GM21381 (cell line): Measurements from ENCODE around the gene KCNE4.
A peak's percentile ranks its signal among the peaks of the same experiment; 100 is the strongest.

Source experiments
- ATAC-seq: cut with Tn5 transposase; IDR thresholded peaks from one replicate; pipeline ENCODE4 v1.9.1; 2021; ENCODE audit warnings: mild to moderate bottlenecking, moderate library complexity; ENCODE audit not compliant: unreplicated experiment

KCNE4 gene, protein sequence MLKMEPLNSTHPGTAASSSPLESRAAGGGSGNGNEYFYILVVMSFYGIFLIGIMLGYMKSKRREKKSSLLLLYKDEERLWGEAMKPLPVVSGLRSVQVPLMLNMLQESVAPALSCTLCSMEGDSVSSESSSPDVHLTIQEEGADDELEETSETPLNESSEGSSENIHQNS

GRCh38 chr2:223051693-223052289 is at the start of gene KCNE4:
Gene KCNE4, plus strand, starts transcription at chr2:223052190. Its CDS starts 641 bp downstream, at chr2:223052831.
- ATAC-seq = no peak

- ATAC-seq = no peak
Observed at GRCh38 chr2:223003191-223003590, 48.8 kb upstream of the KCNE4 start.

- no peak for ATAC-seq
Observed at GRCh38 chr2:223005496-223005895, 46.5 kb upstream of the KCNE4 start.

DNA sequence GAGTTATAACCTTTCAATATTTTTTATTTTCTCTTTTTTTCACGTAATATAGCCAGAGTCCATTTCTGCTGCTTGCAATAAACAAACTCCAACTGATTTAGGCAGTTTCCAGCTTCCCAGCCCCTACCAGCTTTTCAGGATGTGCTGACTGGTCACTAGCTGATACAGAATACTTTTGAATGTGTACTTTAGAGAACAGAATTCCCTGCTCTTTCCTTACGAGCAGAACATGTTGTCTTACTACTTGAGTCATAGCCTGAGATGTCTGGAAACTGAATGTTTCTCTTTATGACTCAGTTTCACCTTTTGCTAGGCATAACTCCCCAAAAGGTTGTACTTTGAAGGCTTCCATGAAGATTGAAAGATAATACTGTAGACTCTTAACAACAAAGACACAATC is 44.5 kb upstream of the KCNE4 start:
- ATAC-seq = no peak

DNA sequence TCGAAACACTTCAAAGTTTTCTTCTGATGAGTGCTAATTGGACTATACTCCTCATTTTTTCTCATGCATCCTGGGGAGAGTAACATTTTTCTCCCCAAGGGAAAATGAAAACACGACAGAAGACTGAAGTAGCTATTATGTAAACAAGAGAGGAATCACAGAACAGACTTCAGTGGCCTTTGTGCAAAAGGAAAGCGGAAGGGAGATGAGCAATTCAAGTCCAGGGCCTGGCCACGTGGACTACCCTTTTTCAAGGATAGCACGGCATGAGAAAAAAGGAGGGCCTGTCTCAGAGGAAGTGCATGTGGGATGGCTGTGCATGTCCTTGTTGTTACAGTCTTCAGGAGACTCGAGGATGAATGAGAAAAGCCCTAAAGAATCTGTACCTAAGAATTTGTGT is 43.8 kb upstream of the KCNE4 start:
- no peak for ATAC-seq

GRCh38 chr2:223008956-223009355 is 43.0 kb upstream of the KCNE4 start:
- no peak for ATAC-seq

DNA sequence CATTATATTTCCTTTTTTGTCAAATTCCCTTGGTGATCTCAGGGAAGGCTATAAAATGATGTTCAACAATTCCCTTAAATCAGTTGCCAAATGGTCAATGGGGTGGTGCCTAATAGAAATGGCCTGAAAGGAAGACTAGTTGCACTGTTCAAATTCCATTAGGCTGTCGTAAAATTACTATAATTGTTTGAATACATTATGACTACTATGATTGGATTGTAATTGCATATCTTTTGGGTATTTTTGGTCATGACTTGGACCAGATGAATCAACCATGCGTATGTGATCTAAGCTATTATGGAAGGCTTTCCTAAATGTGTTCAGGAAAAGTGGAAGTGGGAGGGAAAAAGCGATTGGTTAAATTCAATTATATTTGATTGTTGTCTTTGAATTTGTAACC is 41.3 kb upstream of the KCNE4 start:
- no peak for ATAC-seq

DNA sequence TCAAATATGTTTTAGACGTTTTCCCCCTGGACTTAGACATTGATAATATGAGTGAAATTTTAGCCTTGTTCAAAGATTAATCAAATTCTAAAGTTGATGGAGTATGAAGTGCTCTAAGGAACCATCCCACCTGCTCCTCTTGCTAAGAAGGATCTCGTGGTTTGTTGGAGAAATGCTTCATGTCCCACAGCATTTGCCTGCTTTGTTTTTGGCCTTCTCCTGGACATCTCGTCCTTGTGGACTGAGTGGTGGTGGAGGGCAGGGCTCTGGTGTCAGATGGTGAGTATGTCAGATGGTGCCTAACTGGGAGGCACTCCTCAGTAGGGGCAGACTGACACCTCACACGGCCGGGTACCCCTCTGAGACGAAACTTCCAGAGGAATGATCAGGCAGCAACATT is 39.7 kb upstream of the KCNE4 start:
- ATAC-seq = no peak

GRCh38 chr2:223019390-223019930 is 32.5 kb upstream of the KCNE4 start:
- no peak for ATAC-seq

- peak; percentile 95 for ATAC-seq
Observed at GRCh38 chr2:223019987-223020717, 31.8 kb upstream of the KCNE4 start.

- no peak for ATAC-seq
Observed at GRCh38 chr2:223020971-223021675, 30.9 kb upstream of the KCNE4 start.

DNA sequence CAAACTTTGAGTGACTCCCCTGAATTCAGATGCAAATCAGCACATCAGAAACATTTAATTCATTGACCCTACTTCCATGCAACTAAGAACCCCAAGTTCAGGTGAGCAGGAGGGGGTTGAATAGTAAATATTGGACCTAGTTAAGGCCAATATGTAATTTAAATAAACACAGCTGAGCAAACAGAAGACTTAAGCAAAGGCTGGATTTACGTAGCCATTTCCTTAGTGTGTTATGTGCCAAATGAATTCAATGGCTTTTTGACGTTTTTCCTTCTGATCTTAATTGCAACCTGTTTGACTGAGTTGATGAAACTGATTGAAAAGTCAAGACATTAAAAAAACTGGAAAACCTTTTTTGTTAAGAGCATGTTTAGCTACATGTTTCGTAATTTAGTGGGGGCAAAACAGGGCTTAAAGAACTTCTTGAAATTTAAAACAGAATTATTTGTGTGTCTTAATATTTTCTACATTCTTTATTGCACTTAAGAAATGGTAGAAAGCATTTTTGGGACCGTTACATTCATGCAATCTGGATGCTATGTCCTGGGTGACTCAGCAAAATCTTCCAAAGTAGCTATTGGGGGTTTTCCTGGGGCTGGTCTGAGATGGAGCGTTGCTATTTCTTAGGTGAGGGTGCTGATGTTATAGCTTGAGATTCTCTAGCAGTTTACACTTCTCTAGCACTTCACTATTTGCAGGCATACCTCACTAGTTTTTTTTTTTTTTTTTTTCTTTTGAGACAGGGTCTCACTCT is 25.5 kb upstream of the KCNE4 start:
- ATAC-seq = no peak

GRCh38 chr2:223027442-223027841 is 24.5 kb upstream of the KCNE4 start:
- ATAC-seq = no peak

GRCh38 chr2:223029287-223029686 is 22.7 kb upstream of the KCNE4 start:
- no peak for ATAC-seq

DNA sequence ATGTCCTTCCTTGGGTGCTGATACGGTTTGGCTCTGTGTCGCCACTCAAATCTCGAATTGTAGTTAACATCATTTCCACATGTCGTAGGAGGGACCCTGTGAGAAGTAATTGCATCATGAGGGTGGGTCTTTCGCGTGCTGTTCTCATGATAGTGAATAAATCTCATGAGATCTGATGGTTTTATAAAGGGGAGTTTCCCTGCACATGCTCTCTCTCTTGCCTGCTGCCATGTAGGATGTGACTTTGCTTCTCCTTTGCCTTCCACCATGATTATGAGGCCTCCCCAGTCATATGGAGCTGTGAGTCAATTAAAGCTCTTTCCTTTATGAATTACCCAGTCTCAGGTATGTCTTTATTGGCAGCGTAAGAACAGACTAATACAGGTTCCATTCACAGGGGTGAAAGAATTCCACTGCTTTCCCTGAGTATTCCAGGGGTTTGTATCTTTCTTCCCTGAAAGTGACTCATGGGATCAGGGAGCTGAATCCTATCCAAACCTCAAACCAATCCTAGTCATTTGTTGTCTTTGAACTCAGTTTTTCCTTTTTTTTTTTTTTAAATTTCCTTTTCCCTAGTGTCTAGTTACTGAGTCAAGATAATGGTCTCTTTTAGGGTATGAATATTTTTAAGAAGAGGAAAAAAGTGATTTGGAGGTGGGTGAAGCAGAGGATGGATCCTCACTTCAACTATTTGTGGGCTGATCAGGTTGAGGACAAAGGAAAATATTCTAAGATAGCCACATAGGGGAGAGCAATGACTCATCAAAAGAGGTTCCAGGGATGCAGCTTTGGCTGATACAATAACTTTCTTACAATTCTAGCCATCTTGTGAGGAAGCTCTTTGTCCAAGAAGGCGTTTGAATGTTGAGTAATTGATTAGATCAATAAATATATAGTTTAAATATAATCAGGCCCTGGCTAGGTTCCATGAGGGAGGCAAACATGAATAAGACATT is 19.5 kb upstream of the KCNE4 start:
- ATAC-seq = no peak

GRCh38 chr2:223034221-223034975 is 17.6 kb upstream of the KCNE4 start:
- no peak for ATAC-seq

DNA sequence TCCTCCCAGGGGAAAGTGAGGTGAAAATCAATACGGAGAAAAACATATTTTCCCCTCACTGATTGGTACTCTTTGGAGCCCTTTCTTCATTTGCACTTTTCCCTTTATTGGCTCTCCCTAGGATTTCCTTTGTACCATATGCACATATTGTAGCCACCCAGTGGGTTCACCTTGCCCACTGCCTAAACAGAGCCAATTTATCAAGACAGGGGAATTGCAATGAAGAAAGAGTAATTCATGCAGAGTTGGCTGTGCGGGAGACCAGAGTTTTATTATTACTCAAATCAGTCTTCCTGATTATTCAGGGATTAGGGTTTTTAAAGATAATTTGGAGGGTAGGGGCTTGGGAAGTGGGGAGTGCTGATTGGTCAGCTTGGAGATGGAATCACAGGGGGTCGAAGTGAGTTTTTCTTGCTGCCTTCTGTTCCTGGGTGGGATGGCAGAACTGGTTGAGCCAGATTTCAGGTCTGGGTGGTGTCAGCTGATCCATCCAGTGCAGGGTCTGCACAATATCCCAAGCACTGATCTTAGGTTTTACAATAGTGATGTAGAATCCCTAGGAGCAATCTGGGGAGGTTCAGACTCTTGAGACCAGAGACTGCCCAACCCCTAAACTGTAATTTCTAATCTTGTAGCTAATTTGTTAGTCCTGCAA is 15.1 kb upstream of the KCNE4 start:
- no peak for ATAC-seq

DNA sequence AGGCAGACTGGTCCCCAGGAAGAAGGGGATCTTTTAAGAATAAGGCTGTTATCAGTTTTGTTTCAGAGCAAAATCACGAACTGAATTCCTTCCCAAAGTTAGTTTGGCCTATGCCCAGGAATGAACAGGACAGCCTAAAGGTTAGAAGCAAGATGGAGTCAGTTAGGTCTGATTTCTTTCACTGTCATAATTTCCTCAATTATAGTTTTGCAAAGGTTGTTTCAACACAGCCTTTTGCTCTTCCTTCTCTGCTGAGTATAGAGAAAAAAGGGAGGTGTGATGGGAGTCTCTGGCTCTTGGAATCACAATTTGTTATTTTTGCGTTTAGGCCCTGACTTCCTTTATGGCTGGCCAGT is 14.6 kb upstream of the KCNE4 start:
- ATAC-seq = no peak
